Activated effector memory CD4-positive, alpha-beta T cell treated with anti-CD3 and anti-CD28 coated beads, Interleukin-2, amount 50 U/mL, for 16 hours (primary cell): ENCODE data around the gene HOXA4.
A peak's percentile ranks its signal among the peaks of the same experiment; 100 is the strongest.

Experiments
- DNase-seq: peaks from one replicate; pipeline ENCODE4 v3.0.0-alpha.2; 2020

HOXA4 gene

DNA sequence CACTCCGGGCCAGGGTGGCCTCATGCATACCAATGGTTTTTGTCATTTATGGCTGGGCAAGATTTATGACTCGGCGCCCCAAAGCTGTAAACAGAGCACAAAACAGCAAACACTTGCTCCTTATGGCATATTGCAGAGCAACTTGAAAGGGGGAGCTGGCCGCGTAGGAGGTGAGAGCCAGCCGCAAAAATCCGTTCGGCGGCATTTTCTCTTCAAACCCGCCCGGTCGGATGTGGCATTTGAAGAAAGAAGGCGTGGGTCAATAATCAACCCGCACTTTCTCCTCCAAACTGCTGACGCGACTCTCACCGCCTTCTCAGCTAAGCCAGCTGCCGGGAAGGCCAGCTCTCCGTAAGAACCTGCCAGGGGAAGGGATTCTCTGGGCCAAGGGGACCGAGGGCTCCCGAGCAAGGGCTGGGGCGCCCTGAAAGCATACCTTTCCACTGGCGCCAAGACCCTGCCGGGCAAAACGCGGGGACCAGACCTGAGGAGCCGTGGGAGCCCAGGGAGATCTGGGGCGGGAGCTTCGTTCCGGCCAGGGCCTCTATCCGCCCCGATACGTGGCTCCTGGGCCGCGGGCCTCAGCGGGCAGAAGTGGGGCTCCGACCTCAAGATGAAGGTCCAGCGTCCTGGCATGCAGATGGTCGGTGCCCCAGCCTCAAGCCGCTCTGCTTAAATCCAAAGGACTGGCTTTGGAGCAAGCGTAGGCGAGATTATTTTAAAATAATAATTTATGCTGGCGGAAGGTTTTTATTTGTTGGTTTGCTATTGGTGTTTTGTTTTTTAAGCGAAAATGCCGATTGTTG, 15.1 kb downstream of the HOXA4 start:
- DNase-seq: no peak

DNA sequence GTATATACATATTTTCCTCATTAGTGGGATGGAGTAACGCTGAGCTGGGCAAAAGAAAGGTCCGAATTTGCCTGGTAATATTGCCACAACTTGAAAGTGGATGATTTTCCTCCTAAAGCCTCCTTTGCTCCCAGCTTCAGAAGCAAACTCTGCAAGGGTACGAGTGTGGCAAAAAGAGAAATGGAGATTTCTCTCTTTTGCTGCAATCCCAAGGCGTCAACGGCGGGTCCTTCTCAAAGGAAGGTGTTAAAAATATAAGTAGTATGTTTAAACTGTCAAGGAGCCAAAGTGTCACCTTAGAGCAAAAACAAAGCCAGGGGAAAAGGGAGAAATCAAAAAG, 15.7 kb downstream of the HOXA4 start:
- no peak for DNase-seq

DNA sequence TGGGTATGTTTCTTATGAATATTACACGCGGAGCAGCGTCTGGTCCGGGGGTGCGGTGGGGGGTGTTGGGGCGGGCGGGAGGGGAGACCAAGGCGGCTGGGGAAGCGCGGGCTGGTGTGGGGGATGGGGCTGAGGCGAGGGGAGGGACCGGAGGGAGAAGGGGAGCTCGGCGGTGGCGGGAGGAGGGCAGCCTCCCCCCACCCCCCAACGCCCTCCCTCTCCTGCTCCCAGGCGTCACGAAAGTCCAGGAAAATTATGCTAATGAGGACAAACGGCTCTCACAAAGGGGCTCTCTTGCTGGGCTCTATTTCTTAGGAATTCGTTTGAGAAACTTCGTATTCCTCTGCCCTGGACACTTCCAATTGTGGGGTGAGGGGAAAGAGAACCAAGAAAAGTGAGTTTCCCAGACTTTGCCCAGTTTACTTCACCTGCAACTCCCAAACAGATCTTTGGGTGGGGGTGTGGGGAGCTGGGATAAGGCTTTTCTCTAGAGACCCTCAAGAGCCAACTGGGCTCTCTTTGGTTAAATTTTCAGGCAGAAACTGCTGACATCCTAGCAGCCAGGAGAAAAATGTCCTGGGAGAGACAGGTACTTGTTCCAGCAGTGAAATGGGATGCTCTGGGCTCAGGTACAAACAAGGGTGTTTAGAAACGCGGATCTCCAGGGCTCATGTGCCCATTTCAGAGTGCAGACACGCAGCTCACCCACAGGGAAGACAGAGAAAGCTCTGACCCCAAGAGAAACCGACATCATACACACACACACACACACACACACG, 16.4 kb downstream of the HOXA4 start:
- DNase-seq: no peak

DNA sequence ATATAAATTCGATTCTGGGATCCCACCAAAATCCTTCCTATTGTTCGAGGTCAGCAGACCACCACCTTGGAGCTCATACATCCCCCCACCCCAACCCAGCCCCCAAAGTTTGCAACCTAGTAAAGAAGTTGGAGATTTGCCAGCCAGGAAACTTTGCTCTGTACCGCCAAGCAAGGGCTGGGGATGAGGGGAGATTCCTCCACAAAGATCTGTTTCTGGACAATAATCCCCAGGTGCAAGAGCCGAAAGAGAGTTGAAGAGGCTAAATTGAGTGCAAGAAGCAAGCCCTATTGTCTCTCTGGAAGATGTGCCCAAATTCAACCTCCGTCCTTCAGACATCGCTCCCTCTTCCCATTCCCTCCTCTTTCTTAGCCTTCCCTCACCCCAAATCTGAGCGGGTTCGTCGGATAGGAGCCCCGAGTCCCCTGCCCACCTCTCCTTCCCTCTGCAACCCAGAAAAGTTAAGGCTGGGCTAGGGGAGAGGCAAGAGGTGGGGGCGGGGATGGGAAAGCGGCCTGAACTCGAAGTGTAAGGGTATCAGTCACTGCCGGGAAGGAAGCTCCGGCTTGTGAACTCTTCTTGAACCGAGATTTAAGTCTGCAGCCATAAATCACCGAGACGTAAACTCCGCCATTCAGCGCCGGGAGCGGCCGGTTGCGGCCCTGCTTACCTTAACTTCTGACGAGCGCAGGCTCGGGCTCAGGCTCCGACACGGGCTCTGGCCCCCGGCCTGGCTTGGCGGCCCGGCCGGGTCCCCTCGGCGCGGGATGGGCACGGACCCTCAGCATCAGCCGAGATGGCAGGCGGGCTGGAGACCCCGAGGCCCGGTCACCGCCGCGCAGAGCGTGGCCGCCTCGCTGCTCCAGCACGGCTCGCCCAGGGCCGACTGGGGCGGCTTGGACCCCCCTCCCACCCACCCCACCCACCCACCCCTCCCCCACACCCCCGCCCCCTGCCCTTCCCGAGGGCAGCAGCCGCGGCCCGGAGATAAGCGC, 17.3 kb downstream of the HOXA4 start:
- no peak for DNase-seq

DNA sequence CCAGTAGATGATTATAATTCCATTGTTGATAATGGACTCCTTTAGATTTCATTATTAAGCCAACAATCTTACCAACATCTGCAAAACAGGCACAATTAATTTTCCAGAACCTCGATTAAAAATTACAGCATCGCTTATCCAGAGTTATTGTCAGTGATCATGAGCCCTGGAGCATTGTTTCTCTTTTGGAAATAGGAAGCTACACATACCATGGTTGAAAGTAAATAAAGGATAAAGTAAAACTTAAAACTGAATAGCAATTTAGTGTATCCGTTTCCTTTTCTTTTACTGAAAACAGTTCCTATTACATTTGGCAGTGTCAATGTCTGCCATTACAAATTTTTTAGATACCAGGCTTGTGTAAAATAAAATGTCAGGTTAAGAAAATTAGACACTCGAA, 18.2 kb downstream of the HOXA4 start:
- DNase-seq: no peak

DNA sequence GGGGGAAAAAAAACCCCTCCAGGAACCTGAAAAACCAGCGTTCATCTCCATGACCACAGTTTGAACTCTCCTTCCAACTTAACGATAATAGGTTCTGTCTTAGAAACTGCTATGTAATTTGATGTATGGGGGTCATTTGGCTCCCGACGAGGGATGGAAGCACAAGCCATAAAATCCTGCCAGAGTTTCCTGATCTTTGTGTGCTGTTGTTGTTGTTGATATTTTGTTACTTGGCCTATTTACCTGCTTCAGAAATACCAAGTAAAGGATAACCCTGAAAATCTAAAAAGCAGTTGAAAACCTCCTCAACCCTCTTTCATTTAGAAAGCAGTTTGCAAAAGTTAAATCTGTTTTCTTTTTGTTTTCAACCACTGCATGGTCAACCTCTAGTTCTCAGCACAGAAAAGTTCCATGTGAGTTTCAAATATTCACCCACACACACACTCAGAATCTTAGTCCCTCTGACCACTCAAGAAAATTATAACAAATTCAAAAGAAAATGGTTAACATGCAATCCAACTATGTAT, 18.7 kb downstream of the HOXA4 start:
- DNase-seq: no peak

DNA sequence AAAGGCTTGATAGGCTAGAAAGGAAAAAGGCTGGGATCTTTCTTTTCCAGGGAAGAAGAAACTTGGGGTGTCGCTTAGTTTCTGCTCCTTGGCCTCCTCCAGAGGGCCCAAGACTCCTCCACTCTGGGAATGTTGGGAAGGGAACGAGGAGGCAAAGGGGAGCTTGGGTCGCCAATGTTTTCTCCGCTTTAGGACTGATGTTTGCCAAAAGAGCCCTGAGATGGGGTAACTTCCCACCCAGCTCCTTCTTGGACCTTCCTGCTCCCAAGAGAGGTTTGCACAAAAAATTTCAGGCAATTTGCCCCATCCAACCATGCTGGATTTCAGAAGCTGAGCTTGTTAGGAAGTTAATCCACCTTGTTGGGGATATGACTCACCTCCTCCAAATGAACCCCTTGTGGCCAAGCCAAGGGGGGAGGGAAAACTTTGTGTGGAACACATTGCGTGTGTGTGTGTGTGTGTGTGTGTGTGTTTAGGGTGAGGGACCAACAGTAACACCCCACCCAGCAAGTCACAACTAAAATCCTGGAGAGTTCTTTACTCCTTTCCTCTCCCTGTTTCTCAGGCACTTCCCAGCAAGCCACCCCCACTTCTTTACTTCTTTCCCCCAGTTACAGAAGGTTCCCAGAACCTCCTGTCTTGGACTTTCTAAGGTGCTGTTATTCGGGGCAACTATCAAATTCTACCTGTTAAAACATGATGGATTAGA, 19.4 kb downstream of the HOXA4 start:
- no peak for DNase-seq

DNA sequence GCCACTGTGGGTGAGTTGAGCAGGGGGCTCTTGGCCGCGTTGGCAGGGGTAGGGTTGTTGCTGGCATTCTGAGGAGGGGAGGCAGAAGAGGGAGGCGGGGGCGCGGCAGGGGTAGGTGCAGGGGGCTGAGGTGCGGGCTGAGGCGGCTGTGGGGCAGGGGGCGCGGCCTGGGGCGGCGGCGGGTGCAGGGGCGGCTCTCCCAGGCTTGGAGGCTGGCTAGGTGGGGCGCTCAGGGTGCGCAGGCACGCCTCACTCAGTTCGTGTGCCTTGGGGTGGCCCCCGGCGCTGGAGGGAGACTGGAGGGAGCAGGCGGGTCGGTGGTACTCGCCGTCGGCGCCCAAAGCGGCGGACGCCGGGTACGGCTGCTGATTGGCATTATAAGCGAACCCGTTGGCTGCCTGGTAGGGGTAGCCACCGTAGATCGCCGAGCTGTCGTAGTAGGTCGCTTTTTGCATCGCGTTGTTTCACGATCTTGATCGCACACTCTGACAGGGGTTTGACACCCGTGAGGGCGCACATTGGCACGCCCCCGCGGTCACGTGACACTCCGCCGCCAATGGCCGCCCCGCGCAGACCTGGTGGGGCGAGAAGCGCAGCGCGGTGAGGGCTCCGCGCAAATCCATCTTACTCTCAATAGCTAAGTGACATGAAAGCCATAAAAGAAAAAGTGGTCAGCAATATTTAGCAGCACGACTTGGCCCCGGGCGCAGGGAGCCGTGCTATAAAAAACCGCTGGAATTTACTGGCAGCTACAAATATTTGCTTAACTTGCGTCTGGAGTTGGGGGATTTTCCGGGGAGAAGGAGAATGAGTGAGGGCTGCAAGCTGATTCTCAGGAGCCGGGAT, 20.1 kb downstream of the HOXA4 start:
- DNase-seq: peak; percentile 51

DNA sequence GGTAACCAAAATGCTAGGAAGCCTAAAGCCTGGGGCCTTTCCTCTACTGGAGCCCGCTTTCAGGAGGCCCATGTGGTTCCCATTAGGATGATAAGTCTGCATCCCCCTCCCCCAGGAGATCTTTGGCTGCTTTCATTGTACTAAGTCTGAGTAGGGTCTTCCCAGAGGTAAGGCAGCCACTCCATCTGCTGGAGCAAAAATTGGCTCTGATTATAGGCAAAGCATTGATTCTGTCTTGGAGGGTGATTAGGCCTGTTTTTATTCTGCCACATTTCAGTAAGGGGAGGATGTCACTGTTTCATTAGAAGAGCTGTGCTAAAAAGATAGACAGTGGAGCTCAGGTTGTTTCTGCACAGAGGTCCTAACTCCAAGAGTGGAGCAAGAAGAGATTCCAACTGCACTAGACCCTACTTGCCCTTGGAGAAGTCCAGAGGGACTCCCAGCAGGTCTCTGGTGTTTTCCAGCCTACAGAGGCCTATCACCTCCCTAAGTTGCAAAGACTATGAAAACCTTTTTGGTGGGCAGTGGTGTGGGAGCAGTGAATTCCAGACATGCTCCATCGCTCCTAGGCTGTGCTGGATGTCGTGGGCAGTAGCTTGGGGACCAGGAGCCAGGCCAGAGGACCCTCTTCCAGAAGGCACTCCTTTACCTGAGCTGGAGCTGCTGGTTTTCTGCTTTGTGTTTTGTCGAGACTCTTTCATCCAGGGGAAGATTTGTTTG, 20.9 kb downstream of the HOXA4 start:
- no peak for DNase-seq

DNA sequence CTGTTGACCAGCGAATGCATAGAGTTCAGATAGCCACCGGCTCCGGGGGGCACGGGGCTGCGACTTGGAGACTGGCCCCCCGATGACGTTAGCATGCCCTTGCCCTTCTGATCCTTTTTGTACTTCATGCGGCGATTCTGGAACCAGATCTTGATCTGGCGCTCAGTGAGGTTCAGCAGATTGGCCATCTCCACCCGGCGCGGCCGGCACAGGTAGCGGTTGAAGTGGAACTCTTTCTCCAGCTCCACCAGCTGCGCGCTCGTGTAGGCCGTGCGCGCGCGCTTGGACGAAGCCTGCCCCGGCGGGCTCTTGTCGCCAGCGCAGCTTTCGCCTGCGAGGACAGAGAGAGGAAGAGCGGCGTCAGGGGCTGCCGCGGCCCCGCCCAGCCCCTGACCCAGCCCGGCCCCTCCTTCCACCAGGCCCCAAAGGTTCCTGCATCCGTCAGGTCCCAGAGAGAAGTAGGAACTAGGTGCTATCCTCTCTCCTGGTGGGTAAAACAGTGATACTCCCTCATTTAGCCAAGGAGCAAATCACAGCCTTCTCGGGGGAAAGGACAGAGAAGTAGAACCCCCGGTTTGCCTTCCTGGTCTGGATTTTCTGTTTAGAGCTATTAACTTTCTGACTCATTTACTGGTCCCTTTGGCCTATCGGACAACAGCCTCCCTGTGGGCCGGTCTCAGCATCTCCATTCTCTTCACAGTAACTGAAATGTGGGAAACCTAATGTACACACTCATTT, 22.0 kb downstream of the HOXA4 start:
- DNase-seq: no peak

DNA sequence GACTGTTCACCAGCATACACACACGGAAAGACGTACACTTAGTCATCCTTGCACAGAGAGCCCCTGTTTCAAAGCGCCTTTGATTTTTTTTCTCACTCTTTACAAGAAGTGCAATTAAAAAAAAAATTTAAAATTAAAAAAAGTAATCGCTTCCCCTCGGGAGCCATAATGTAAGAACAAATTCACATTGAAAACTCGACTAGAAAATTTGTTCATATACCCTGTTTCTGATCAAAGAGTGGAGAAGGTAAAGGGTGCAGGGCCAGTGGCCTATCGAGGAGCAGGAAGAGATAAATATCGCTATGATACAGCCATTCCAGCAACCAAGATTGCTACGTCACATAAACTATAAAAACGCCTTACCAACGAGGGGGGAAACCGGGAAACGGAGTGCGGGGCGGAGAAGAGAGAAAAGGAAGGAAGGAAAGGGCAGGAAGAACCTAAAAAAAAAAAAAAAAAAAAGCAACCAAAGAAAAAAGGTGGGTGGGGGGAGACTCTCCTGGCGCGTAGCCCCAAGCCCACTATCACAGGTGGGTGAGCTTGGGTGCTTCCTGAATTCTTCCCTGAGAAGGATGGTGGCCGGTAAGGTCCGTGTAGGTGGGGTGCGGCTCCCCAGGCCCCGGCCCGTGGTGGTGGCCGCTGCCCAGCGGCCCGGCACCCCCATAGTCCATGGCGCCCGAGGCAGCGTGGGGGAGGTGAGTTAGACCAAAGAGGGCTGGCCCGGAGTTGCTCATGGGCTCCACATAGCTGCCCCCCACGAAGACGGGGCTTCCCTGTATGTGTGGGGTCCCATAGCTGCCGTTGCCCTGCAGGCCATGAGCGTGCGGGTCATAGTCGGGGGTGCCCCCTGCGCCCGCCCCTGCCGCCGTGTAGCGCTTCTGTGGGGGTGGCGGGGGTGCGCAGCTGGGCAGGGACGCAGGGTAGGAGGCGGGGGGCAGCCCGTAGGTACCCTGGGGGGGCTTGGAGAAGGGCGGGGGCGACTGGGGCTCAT, 22.9 kb downstream of the HOXA4 start:
- DNase-seq: no peak

DNA sequence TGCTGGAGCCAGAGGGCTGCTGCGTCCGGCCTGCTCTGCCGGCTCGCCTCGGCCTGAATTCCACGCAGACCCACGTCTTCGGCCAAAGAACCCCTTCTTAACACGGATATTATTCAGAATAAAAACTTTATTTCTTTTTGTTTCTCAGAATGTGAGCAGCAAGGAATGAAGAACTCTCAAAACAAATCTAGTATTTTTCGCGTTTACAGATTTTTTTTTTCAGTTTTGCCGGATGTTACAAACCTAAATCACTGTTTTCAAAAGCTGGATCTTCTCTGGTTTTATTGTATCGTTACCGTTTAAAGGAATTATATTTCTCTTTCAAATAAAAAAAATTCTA, 23.7 kb downstream of the HOXA4 start:
- DNase-seq: no peak

DNA sequence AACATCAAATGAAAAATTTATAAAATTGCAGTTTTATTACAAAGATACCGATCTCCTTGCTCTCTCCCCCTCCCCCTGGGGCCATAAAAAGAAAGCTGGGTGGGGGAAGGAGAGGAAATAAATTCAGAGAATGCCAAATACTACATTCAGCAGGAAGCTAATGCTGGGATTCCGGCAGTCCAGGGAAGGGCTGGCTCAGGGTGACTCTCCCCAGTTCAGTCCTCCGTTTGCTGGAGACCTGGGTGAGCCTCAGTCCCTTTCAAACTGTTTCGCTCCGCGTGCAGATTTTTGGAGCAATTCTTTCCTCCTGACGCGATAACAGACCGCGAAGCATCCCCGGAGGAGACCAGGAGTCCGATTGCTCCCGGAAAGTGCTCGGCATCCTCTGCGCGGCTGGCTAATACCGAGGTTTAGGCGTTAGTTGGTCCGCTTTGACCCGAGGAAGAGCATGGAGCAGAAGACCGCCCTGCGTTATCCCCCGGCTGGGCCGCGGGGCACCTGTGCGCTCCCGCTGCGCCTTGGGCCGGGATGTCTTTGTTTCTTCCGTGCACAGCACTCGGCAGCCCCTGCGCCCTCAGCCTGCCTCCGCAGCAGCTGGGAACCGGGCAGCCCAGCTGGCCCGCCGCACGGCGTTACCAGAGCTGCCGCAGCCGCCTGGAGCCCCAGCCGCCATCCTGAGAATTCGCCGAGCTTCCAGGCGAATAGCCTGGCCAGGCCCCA, 24.2 kb downstream of the HOXA4 start:
- DNase-seq: no peak

DNA sequence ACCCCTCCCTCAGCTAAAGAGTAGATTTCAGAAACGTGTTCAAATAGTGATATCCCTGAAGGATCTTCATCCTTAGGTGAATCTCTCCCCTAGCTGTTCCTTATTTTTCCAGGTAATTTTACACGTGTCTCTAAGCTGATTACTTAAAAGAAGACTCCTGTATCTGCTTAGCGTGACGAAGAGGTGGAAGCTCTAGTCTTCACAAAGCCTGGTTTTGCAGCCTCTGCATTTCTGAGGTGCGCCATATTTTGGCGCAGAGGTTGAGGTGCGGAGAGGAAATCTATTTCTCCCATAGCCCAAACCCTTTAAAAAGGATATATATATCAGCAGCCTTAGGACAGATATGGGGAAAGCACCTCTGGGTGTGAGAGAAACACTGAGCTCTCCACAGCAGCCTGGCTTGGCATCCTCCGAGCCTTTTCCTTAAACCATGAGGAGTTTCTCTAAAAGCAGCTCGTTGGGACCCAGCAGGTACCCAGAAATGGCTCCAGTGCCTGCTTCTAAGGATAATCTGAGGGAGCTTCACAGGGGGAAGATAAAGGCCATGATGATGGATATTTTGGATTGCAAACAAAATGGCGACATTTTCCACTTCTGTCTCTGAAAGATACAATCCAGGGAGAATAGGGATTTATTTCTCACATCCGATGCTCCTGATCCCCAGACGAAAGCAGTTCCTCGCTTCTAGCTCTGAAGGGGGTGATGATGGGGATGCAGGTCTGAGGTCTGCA, 25.1 kb downstream of the HOXA4 start:
- no peak for DNase-seq

DNA sequence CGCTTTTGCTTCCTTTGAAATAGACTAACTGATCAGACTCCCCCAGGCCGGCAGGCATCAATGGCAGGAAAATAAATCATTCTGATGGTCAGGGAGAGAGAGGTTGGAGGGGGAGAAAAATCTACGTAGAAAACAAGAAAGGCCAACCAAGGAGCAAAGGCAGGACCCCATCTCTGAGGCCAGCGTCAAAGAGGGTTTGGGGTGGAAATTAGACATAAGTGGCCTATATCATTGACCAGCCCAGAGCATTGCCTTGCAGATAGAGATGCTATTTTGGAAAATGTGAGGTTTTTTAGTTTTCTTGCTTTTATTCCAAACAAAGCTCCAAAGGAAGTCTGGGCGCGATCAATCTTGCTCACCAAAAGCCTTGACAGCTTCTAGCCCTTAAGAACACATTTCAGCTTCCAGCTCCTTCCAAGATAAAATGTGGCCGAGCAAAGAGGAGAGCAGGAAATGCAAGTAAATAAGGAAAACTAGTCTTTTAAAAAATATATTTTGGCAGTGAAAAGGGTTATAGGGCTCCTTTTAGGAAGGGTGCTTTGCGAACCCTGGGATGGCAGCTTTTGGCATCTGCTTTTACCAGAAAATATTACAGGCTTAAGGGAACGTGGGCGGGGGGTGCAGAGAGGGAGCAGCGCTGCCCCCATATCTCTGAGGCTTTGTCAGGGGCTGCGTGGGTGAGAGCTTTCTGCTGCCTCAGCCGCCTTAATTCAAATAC, 26.1 kb downstream of the HOXA4 start:
- DNase-seq: no peak

DNA sequence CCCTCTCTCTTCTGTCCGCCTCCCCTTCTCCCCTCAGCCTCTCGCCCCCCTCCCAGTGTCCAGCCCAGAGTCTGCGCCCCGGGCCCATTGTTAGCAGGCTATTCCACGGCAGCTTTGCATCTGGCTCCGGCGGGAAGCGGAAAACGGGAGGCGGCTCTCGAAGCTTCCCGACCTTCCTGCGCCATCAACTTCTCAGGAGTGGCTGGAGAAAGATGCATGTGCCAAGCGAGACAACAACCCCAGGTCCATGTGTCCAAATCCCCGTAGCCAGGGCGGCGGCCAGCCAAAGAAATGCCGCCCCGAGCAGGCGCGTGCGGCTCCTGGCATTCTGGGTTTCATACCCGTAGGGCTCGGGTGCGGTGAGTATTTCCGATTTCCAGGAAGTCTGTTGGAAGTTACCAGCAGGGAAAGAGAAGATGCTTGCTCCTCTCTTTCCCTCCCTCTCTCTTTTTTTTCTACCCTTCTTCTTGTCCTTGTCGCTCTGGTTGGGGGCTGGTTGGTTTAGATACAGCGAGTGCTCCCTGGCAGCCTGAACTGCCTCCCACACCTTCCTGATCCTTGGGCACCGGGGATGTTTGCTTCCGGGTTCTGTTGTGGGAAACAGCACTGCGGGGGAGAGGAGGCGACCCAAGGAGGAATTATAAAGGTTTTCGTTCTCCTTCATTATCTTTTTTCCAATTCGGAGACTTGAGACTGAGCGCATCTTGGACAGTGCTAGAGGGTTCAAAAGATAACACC, 26.9 kb downstream of the HOXA4 start:
- no peak for DNase-seq
